NT2/D1 (cell line): ENCODE results near the gene MPL.

ENCODE experiments used
- DNase-seq: peaks from one replicate; pipeline ENCODE4 v3.0.0-alpha.2; 2011; ENCODE audit warnings: low read depth, low spot score
- H3K27me3 ChIP-seq: 2 replicates; pipeline ENCODE4 v1.6.0; 2011; ENCODE audit warnings: mild to moderate bottlenecking; ENCODE audit not compliant: insufficient read length, insufficient read depth
- H3K36me3 ChIP-seq: 2 replicates; pipeline ENCODE4 v1.6.1; 2011; ENCODE audit warnings: mild to moderate bottlenecking, low read length, mixed read lengths; ENCODE audit not compliant: insufficient read depth, insufficient read length
- H3K4me1 ChIP-seq: 2 replicates; pipeline ENCODE4 v1.5.1; 2011; ENCODE audit not compliant: insufficient read depth, insufficient read length
- H3K4me3 ChIP-seq: 2 replicates; pipeline ENCODE4 v1.5.1; 2011; ENCODE audit warnings: low read depth; ENCODE audit not compliant: insufficient read length
- H3K9ac ChIP-seq: 2 replicates; pipeline ENCODE4 v1.6.0; 2011; ENCODE audit warnings: low read depth; ENCODE audit not compliant: insufficient read length
- H3K9me3 ChIP-seq: 2 replicates; pipeline ENCODE4 v1.5.1; 2011; ENCODE audit warnings: mild to moderate bottlenecking, low read length; ENCODE audit not compliant: insufficient read depth
- SUZ12 ChIP-seq: IDR thresholded peaks from 2 replicates; pipeline ENCODE4 v1.6.1; 2011; ENCODE audit not compliant: insufficient read length, insufficient read depth; ENCODE audit errors: extremely low read depth
- YY1 ChIP-seq: IDR thresholded peaks from 2 replicates; pipeline ENCODE4 v1.6.1; 2011; ENCODE audit not compliant: insufficient read length, insufficient read depth
- ZNF274 ChIP-seq: IDR thresholded peaks from 2 replicates; pipeline ENCODE4 v1.6.1; 2011; ENCODE audit warnings: mild to moderate bottlenecking, low read depth, low read length

MPL gene

GRCh38 chr1:43344267-43344850, 6.7 kb downstream of the MPL start:
- H3K9ac ChIP-seq, result no peak overlapping the region
- H3K4me1 ChIP-seq, result peaks cover 10% of the 10 kb centered on the region
- H3K4me3 ChIP-seq, result no peak overlapping the region
- H3K27me3 ChIP-seq, result peaks cover 21% of the 10 kb centered on the region
- no peaks in the 10 kb centered on the region for H3K36me3 ChIP-seq
- no peak for TF ChIP-seq ZNF274
- no peak for TF ChIP-seq YY1
- no peak for TF ChIP-seq SUZ12
- no peak for DNase-seq
- H3K9me3 ChIP-seq, result no peaks in the 10 kb centered on the region

DNA sequence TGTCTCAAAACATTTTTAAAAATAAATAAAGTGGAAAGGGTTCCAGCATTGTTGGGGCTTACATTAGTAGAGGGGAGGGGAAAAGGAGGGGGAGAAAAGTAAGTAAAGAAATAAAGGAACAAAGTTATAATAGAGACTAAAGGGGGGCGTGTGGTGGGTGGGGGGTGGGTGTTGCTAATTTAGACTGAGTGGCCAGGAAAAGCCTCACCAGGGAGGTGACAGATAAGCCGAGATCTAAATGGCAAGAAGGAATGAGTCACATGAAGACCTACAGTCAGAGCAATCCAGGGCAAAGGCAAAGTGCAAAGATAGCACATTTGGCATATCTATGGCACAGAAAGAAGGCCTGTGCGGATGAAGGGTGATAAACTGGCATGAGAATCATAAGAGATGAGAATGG, 7.5 kb downstream of the MPL start:
- TF ChIP-seq ZNF274, result no peak
- no peak for TF ChIP-seq YY1
- no peak for TF ChIP-seq SUZ12
- peaks cover 10% of the 10 kb centered on the region for H3K4me1 ChIP-seq
- H3K9ac ChIP-seq, result no peak overlapping the region
- H3K4me3 ChIP-seq, result no peak overlapping the region
- H3K36me3 ChIP-seq, result no peaks in the 10 kb centered on the region
- peaks cover 21% of the 10 kb centered on the region for H3K27me3 ChIP-seq
- no peaks in the 10 kb centered on the region for H3K9me3 ChIP-seq
- DNase-seq, result no peak

- DNase-seq, result no peak
- peaks cover 21% of the 10 kb centered on the region for H3K27me3 ChIP-seq
- no peak overlapping the region for H3K9ac ChIP-seq
- H3K36me3 ChIP-seq, result no peaks in the 10 kb centered on the region
- H3K9me3 ChIP-seq, result no peaks in the 10 kb centered on the region
- peaks cover 13% of the 10 kb centered on the region for H3K4me1 ChIP-seq
- TF ChIP-seq SUZ12, result no peak
- no peak for TF ChIP-seq YY1
- no peak for TF ChIP-seq ZNF274
- H3K4me3 ChIP-seq, result no peak overlapping the region
Observed at GRCh38 chr1:43346636-43347035, 9.0 kb downstream of the MPL start.

DNA sequence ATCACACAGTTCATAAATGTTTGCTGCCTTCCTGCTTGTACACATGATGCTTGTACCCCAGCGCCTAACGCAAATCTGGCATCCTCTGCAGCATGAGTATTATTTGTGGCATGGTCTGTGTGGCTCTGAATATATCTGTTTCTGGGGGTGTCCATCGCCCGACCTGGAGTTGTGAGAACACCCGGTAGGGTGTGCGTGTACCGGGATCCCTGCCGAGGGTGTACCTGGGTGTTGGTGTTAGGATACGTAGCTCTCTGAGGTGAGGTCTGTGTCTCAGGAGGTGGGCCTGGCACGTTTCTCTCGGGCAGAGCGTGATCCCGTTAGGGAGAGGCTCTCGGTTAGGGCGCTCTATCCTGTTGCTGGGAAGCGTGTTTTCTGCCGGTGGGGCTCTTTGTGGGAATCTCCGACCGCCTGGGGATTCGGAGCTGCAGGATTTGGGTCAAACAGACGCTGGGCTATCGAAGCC, 10.8 kb downstream of the MPL start:
- peaks cover 13% of the 10 kb centered on the region for H3K4me1 ChIP-seq
- peak overlapping the region; percentile 70 for H3K4me3 ChIP-seq
- H3K36me3 ChIP-seq, result no peaks in the 10 kb centered on the region
- H3K27me3 ChIP-seq, result peaks cover 21% of the 10 kb centered on the region
- TF ChIP-seq ZNF274, result no peak
- no peak for TF ChIP-seq SUZ12
- no peak for TF ChIP-seq YY1
- no peaks in the 10 kb centered on the region for H3K9me3 ChIP-seq
- no peak for DNase-seq
- peak overlapping the region; percentile 90 for H3K9ac ChIP-seq

- H3K4me1 ChIP-seq, result peaks cover 13% of the 10 kb centered on the region
- peaks cover 21% of the 10 kb centered on the region for H3K27me3 ChIP-seq
- peak; percentile 93 for DNase-seq
- H3K4me3 ChIP-seq, result peak overlapping the region; percentile 74
- H3K36me3 ChIP-seq, result no peaks in the 10 kb centered on the region
- H3K9me3 ChIP-seq, result no peaks in the 10 kb centered on the region
- H3K9ac ChIP-seq, result peak overlapping the region; percentile 95
- TF ChIP-seq YY1 (no peak), SUZ12 (no peak), ZNF274 (no peak)
Observed at GRCh38 chr1:43348809-43349593, 11.4 kb downstream of the MPL start.

- Histone ChIP-seq H3K4me3 (peak overlapping the region; percentile 74), H3K9ac (peak overlapping the region; percentile 95), H3K36me3 (peaks cover 4% of the 10 kb centered on the region), H3K9me3 (no peaks in the 10 kb centered on the region), H3K27me3 (peaks cover 21% of the 10 kb centered on the region), H3K4me1 (peaks cover 13% of the 10 kb centered on the region)
- no peak for TF ChIP-seq ZNF274
- TF ChIP-seq YY1, result no peak
- TF ChIP-seq SUZ12, result no peak
- no peak for DNase-seq
Observed at GRCh38 chr1:43349594-43350306, 12.1 kb downstream of the MPL start.

- Histone ChIP-seq H3K4me1 (peaks cover 13% of the 10 kb centered on the region), H3K27me3 (peaks cover 21% of the 10 kb centered on the region), H3K4me3 (no peak overlapping the region), H3K9me3 (no peaks in the 10 kb centered on the region), H3K36me3 (peaks cover 5% of the 10 kb centered on the region), H3K9ac (no peak overlapping the region)
- no peak for TF ChIP-seq YY1
- TF ChIP-seq SUZ12, result no peak
- no peak for TF ChIP-seq ZNF274
- DNase-seq, result no peak
Observed at GRCh38 chr1:43350976-43351375, 13.4 kb downstream of the MPL start.
